ENCODE results near the gene SEMA5B. TPM values are rescaled to one million over a fixed set of nuclear protein-coding genes. Genes with fewer than 3 reads are reported as not detected.
A peak's percentile ranks its signal among the peaks of the same experiment; 100 is the strongest.

Gene SEMA5B
- total and polyA plus RNA-seq, 2 donors (not counting 1 experiment from before 2014, with no cell fraction given), result not detected

- Histone ChIP-seq H3K9me3 (ENCODE audit: control extremely low read depth in 1 of 3, control insufficient read depth in 2 of 3, insufficient read depth in 1 of 3, low read length in 2 of 3) (no peaks in the 10 kb centered on the region), H3K4me1 (ENCODE audit: control insufficient read depth in 2 of 2, insufficient read depth in 2 of 2, low read length in 2 of 2) (peaks cover 9 to 10% of the 10 kb centered on the region in 2 donors), H3K4me2 (replicated peaks; ENCODE audit: low read depth, low read length, poor library complexity, severe bottlenecking) (peak within 1 kb of the TSS; percentile 94), H3K79me2 (ENCODE audit: control insufficient read depth, insufficient read depth, low read length) (peaks cover 34% of the 10 kb centered on the region), H3K27ac (ENCODE audit: low read length in 2 of 2) (no peak within 1 kb of the TSS), H3K36me3 (replicated peaks in 1 of 2; ENCODE audit: control extremely low read depth in 1 of 2, control insufficient read depth in 1 of 2, extremely low read depth in 1 of 2, insufficient read depth in 2 of 2, low read length in 1 of 2) (no peaks in the 10 kb centered on the region), H4K20me1 (ENCODE audit: control insufficient read depth, insufficient read depth, low read length, poor library complexity, severe bottlenecking) (no peaks in the 10 kb centered on the region), H2AFZ (ENCODE audit: insufficient read depth, low read depth, low read length, poor library complexity, severe bottlenecking) (peak within 1 kb of the TSS; percentile 88), H3K9ac (ENCODE audit: low read length) (peak within 1 kb of the TSS; percentile 79), H3K27me3 (replicated peaks in 1 of 4; ENCODE audit: control extremely low read depth in 1 of 4, control insufficient read depth in 3 of 4, insufficient read depth in 4 of 4, low read length in 3 of 4) (no peaks in the 10 kb centered on the region), H3K4me3 (ENCODE audit: control extremely low read depth in 1 of 5, extremely low read depth in 1 of 5, insufficient read depth in 1 of 5, low read depth in 2 of 5, low read length in 4 of 5) (peak within 1 kb of the TSS; percentile 26 to 74 (median 61))
- intact Hi-C loops (cut with micrococcal nuclease), result no loop called here
- POLR2A ChIA-PET, result interaction anchor here (1.1 kb wide), 1 partner anchor 39 kb away, joined by 3 read pairs; the partner anchor contains the start of gene SEMA5B
- no peak for TF ChIP-seq EZH2 (IDR thresholded peaks at IDR 0.05; ENCODE audit: borderline replicate concordance, insufficient read depth, low read depth, low read length, poor library complexity, severe bottlenecking)
- no peak for TF ChIP-seq CTCF (IDR thresholded peaks at IDR 0.05)
- no peaks in the 10 kb centered on the region for H3K27me3 Mint-ChIP-seq
- H3K27ac Mint-ChIP-seq, result no peak within 1 kb of the TSS
- no peaks in the 10 kb centered on the region for H3K9me3 Mint-ChIP-seq (ENCODE audit: insufficient read depth)
- under 1% methylated on average over 71 of the region's 72 CpGs for WGBS (ENCODE audit: insufficient coverage)
- CTCF ChIA-PET, result interaction anchor here (0.7 to 1.3 kb wide), 2 partner anchors 36 to 43 kb away, joined by 3 read pairs; no protein-coding TSS in a partner anchor
- peaks cover 13% of the 10 kb centered on the region for H3K4me1 Mint-ChIP-seq
- H3K4me3 Mint-ChIP-seq, result peak within 1 kb of the TSS; percentile 84
- DNase-seq, result peak; percentile 52
- ATAC-seq (ENCODE audit: low read depth), result peak; percentile 78
Measured at GRCh38 chr3:123066896-123067688, 39.5 kb upstream of the SEMA5B start, which contains the start of gene PDIA5. TSS of gene PDIA5 (plus strand) at chr3:123067025. CDS start at chr3:123067165, 140 bp downstream.

GRCh38 chr3:123066599-123066895 is 39.0 kb upstream of the SEMA5B start:
- Mint-ChIP-seq H3K4me1 (peaks cover 13% of the 10 kb centered on the region), H3K4me3 (peak overlapping the region; percentile 84), H3K27ac (no peak overlapping the region), H3K27me3 (no peaks in the 10 kb centered on the region), H3K9me3 (ENCODE audit: insufficient read depth) (no peaks in the 10 kb centered on the region)
- ChIA-PET POLR2A (interaction anchor here (1.1 kb wide), 1 partner anchor 39 kb away, joined by 3 read pairs; the partner anchor contains the start of gene SEMA5B), CTCF (no interaction called here)
- H3K79me2 ChIP-seq (ENCODE audit: control insufficient read depth, insufficient read depth, low read length), result peaks cover 32% of the 10 kb centered on the region
- peak overlapping the region; percentile 88 for H2AFZ ChIP-seq (ENCODE audit: insufficient read depth, low read depth, low read length, poor library complexity, severe bottlenecking)
- ATAC-seq (ENCODE audit: low read depth) (no peak), DNase-seq (no peak)
- H3K4me3 ChIP-seq (ENCODE audit: control extremely low read depth in 1 of 5, extremely low read depth in 1 of 5, insufficient read depth in 1 of 5, low read depth in 2 of 5, low read length in 4 of 5), result peak overlapping the region in 4 of 5 experiments; percentile 57 to 74 (median 66)
- no peaks in the 10 kb centered on the region for H3K27me3 ChIP-seq (replicated peaks in 1 of 4; ENCODE audit: control extremely low read depth in 1 of 4, control insufficient read depth in 3 of 4, insufficient read depth in 4 of 4, low read length in 3 of 4)
- intact Hi-C loops (cut with micrococcal nuclease), result no loop called here
- H3K4me2 ChIP-seq (replicated peaks; ENCODE audit: low read depth, low read length, poor library complexity, severe bottlenecking), result peak overlapping the region; percentile 94
- no peak for TF ChIP-seq CTCF (IDR thresholded peaks at IDR 0.05)
- TF ChIP-seq EZH2 (IDR thresholded peaks at IDR 0.05; ENCODE audit: borderline replicate concordance, insufficient read depth, low read depth, low read length, poor library complexity, severe bottlenecking), result no peak
- no peaks in the 10 kb centered on the region for H3K36me3 ChIP-seq (replicated peaks in 1 of 2; ENCODE audit: control extremely low read depth in 1 of 2, control insufficient read depth in 1 of 2, extremely low read depth in 1 of 2, insufficient read depth in 2 of 2, low read length in 1 of 2)
- H3K9ac ChIP-seq (ENCODE audit: low read length), result peak overlapping the region; percentile 79
- no peak overlapping the region for H3K27ac ChIP-seq (ENCODE audit: low read length in 2 of 2)
- peaks cover 9 to 10% of the 10 kb centered on the region in 2 donors for H3K4me1 ChIP-seq (ENCODE audit: control insufficient read depth in 2 of 2, insufficient read depth in 2 of 2, low read length in 2 of 2)
- no peaks in the 10 kb centered on the region for H4K20me1 ChIP-seq (ENCODE audit: control insufficient read depth, insufficient read depth, low read length, poor library complexity, severe bottlenecking)
- no peaks in the 10 kb centered on the region for H3K9me3 ChIP-seq (ENCODE audit: control extremely low read depth in 1 of 3, control insufficient read depth in 2 of 3, insufficient read depth in 1 of 3, low read length in 2 of 3)
- 42% methylated on average over 6 of the region's 6 CpGs for whole genome bisulfite sequencing (ENCODE audit: insufficient coverage)
